ENCODE measurements around the gene RAB11FIP3. TPM values are rescaled to one million over a fixed set of nuclear protein-coding genes. Genes with fewer than 3 reads are reported as not detected.

Gene RAB11FIP3
- total and polyA plus RNA-seq, 9 of the 15 experiments (the other 6 are each of a cell fraction or from before 2014, with no cell fraction given), result 0.46 to 13.1 (median 4.3) TPM

DNA sequence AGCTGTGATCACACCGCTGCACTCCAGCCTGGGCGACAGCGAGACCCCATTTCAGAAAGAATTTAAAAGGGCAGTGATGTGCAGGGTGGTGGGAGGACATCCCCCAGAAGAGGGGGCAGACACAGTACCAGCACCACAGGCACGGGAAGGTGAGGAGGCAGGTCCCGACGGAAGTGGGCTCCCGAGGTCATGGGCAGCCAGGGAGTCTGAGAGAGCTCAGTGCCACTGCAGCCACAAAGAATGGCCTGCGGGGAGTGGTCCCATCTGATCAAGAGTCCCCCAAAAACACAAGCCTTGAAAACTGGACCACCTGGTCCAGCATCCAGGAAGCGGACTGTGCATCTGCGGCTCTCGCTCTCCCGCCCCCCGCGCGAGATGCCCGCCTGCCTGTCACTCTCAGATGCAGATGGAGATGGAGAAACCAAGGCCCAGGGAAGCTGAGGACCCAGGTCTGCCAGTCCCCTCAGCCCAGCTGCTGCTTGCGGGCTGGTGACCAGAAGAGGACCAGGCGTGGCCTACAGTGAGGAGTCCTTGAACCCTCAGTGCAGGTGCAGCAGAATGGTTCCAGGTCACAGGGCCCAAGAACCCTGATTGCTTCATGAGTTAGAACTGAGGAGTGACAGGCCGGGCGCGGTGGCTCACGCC lies 97.8 kb downstream of the RAB11FIP3 start (continued):
- TF ChIP-seq CUX1 (CRISPR knock-in tag; IDR thresholded peaks at IDR 0.05), result no peak

- peaks cover 16% of the 10 kb centered on the region; the same call in 2 of the 3 replicates for H3K36me3 ChIP-seq (ENCODE audit: control insufficient read depth, insufficient read depth, low read length)
- no peak for ATAC-seq
- no peak overlapping the region for H3K4me3 ChIP-seq
- 0 out of 2 replicates have a peak, but pooled peaks have one; percentile 6 for TF ChIP-seq MYNN (IDR thresholded peaks at IDR 0.05)
- TF ChIP-seq MYNN (CRISPR knock-in tag; IDR thresholded peaks at IDR 0.05), result no peak
- no peak for TF ChIP-seq ZNF717 (CRISPR knock-in tag; IDR thresholded peaks at IDR 0.05)
- peak; percentile 34; the same call in 1 of the 2 replicates for TF ChIP-seq RBFOX2 (IDR thresholded peaks at IDR 0.05; ENCODE audit: low read depth, low read length)
- TF ChIP-seq POLR2G (IDR thresholded peaks at IDR 0.05; ENCODE audit: low read depth, low read length), result peak; percentile 46; the same call in 1 of the 2 replicates
- WGBS (ENCODE audit: insufficient coverage, low coverage, missing lambda C conversion rate), result 91% methylated on average over 21 of the region's 24 CpGs
- CTCF ChIA-PET (ENCODE audit: low intra/inter-chr PET ratio), result no interaction called here
- intact Hi-C loops (cut with micrococcal nuclease), result loop anchor here (5.0 kb wide), 1 partner anchor 43 kb away; the partner anchor contains the start of genes NHLRC4 and PIGQ
- no peak for DNase-seq (ENCODE audit: extremely low read depth in 1 of 4, low spot score in 3 of 4)
- peaks cover 26 to 84% of the 10 kb centered on the region in 2 experiments for H3K4me1 ChIP-seq (replicated peaks in 1 of 2; ENCODE audit: control insufficient read depth in 2 of 2, insufficient read depth in 2 of 2, low read length in 2 of 2)
- BruUV-seq (replicated peaks), result no TSS peak
- H2AFZ ChIP-seq (ENCODE audit: low read depth, low read length), result no peak overlapping the region
- H3K27ac ChIP-seq (ENCODE audit: extremely low read depth, low read depth, low read length), result no peak overlapping the region
- no peak overlapping the region for H3K4me2 ChIP-seq (ENCODE audit: insufficient read depth, low read length)
- POLR2A ChIA-PET, result interaction anchor here (1.0 kb wide), 1 partner anchor 14 kb away, joined by 3 read pairs; no protein-coding TSS in a partner anchor
- H3K9me1 ChIP-seq (ENCODE audit: control insufficient read depth, insufficient read depth, low read length), result peaks cover 6% of the 10 kb centered on the region
- H3K79me2 ChIP-seq (ENCODE audit: control insufficient read depth, insufficient read depth, low read length), result peaks cover 46% of the 10 kb centered on the region
- peak overlapping the region in 1 of 2 experiments; percentile 50; a peak in 2 of 4 replicates for H3K9ac ChIP-seq (ENCODE audit: insufficient read depth in 1 of 2, low read depth in 2 of 2, low read length in 2 of 2)
- H3K27me3 ChIP-seq (ENCODE audit: control insufficient read depth in 2 of 2, insufficient read depth in 2 of 2, low read length in 2 of 2), result no peaks in the 10 kb centered on the region
- H4K20me1 ChIP-seq (replicated peaks; ENCODE audit: control insufficient read depth, insufficient read depth, low read length), result peaks cover 3% of the 10 kb centered on the region; the same call in 1 of the 2 replicates
- in situ Hi-C loops (cut with MboI), result no loop called here
- H3K9me3 ChIP-seq (replicated peaks; ENCODE audit: control insufficient read depth, insufficient read depth, low read depth, low read length), result no peaks in the 10 kb centered on the region
- FAIRE-seq, result no peak
Observed at GRCh38 chr16:524274-525040, 99.0 kb downstream of the RAB11FIP3 start.

All from K562 (cell line).